HepG2 (cell line): Measurements from ENCODE around the gene PTHLH. TPM values are rescaled to one million over a fixed set of nuclear protein-coding genes. Genes with fewer than 3 reads are reported as not detected.

Experiments
- ATRX ChIP-seq: sonication (generic); formaldehyde crosslinking; IDR thresholded peaks from 2 replicates; pipeline ENCODE4 v1.4.0; 2020; ENCODE audit warnings: missing genetic modification reagents, borderline replicate concordance
- ELF1 ChIP-seq: sonication (generic); formaldehyde crosslinking; IDR thresholded peaks from 2 replicates; pipeline ENCODE4 v1.4.0; 2020; ENCODE audit warnings: missing genetic modification reagents
- HMGXB4 ChIP-seq, 2 experiments: sonication (generic) in 1 of 2; formaldehyde crosslinking in 1 of 2; IDR thresholded peaks; 2 replicates each; pipeline versions ENCODE4 v1.4.0 to v1.6.1; 2018 to 2020; ENCODE audit warnings: missing genetic modification reagents in 2 of 2, borderline replicate concordance in 1 of 2, low read depth in 1 of 2, mild to moderate bottlenecking in 1 of 2, missing biosample characterization in 1 of 2
- IRF9 ChIP-seq: sonication (generic); formaldehyde crosslinking; IDR thresholded peaks from 2 replicates; pipeline ENCODE4 v1.8.0; 2022; ENCODE audit warnings: missing genetic modification reagents, mild to moderate bottlenecking, borderline replicate concordance
- MIER3 ChIP-seq: IDR thresholded peaks from 2 replicates; pipeline ENCODE4 v1.6.1; 2016; ENCODE audit warnings: missing compliant biosample characterization, borderline replicate concordance
- RBM22 ChIP-seq: fragments of 200-400 bp; formaldehyde crosslinking; optimal IDR thresholded peaks from 2 replicates; pipeline ENCODE3; 2017; ENCODE audit warnings: mild to moderate bottlenecking, low read length, moderate library complexity
- REPIN1 ChIP-seq: sonication (generic); formaldehyde crosslinking; IDR thresholded peaks from 2 replicates; pipeline ENCODE4 v1.8.0; 2022; ENCODE audit warnings: missing genetic modification reagents, low read depth, mild to moderate bottlenecking, borderline replicate concordance
- WIZ ChIP-seq: sonication (generic); formaldehyde crosslinking; IDR thresholded peaks from 2 replicates; pipeline ENCODE4 v1.5.1; 2020; ENCODE audit warnings: mild to moderate bottlenecking, missing genetic modification reagents
- ZNF225 ChIP-seq: sonication (generic); formaldehyde crosslinking; IDR thresholded peaks from 2 replicates; pipeline ENCODE4 v1.4.0; 2020; ENCODE audit warnings: mild to moderate bottlenecking, missing genetic modification reagents
- ZNF251 ChIP-seq: sonication (generic); formaldehyde crosslinking; IDR thresholded peaks from 2 replicates; pipeline ENCODE4 v1.9.0; 2021; ENCODE audit warnings: mild to moderate bottlenecking, missing genetic modification reagents
- ZNF274 ChIP-seq: sonication (generic); formaldehyde crosslinking; IDR thresholded peaks from 2 replicates; pipeline ENCODE4 v1.5.1; 2020; ENCODE audit warnings: mild to moderate bottlenecking, missing genetic modification reagents
- ZNF468 ChIP-seq: sonication (generic); formaldehyde crosslinking; IDR thresholded peaks from 2 replicates; pipeline ENCODE4 v1.8.0; 2022; ENCODE audit warnings: mild to moderate bottlenecking, moderate library complexity, missing genetic modification reagents
- polyA plus RNA-seq, 8 experiments: library from polyadenylated mRNA; depleted of rRNA in 3 of 8; stranded (reverse) in 7 of 8; unstranded in 1 of 8; fragments of >200 nt; fragmentation: Illumina TruSeq in 4 of 8; extraction: Trizol in 4 of 8; gene quantifications; 2 replicates each; pipeline versions ENCODE4 v1.2.1 to v1.2.3, GENCODE V29; 2011 to 2016; ENCODE audit warnings: low read depth in 4 of 8, missing spikeins in 1 of 8, mixed read lengths in 1 of 8; ENCODE audit not compliant: insufficient read depth in 1 of 8
- total RNA-seq, 5 experiments: library from RNA; depleted of rRNA; stranded (reverse); fragments of >200 nt; fragmentation: Illumina TruSeq; extraction: Trizol; gene quantifications; 2 replicates each; pipeline ENCODE4 v1.2.3, GENCODE V29; 2016; ENCODE audit warnings: low read depth in 1 of 5
- TF ChIP-seq, protein P1 (sequence below), 2 experiments: sonication (generic) in 1 of 2; formaldehyde crosslinking in 1 of 2; IDR thresholded peaks; 2 replicates each; pipeline versions ENCODE4 v1.4.0 to v1.6.1; 2016 to 2020; ENCODE audit warnings: borderline replicate concordance in 1 of 2, low read depth in 1 of 2, mild to moderate bottlenecking in 1 of 2, missing genetic modification reagents in 1 of 2
- TF ChIP-seq, protein P2 (sequence below): sonication (generic); formaldehyde crosslinking; IDR thresholded peaks from 2 replicates; pipeline ENCODE4 v1.4.0; 2020; ENCODE audit warnings: missing genetic modification reagents
- TF ChIP-seq, protein P3 (sequence below): sonication (generic); formaldehyde crosslinking; IDR thresholded peaks from 2 replicates; pipeline ENCODE4; 2020; ENCODE audit warnings: missing genetic modification reagents, mild to moderate bottlenecking, borderline replicate concordance

PTHLH gene
- total and polyA plus RNA-seq, 2 of the 13 experiments (the other 11 are each of a cell fraction or from before 2014, with no cell fraction given): 0.22 TPM; not detected in 1

DNA sequence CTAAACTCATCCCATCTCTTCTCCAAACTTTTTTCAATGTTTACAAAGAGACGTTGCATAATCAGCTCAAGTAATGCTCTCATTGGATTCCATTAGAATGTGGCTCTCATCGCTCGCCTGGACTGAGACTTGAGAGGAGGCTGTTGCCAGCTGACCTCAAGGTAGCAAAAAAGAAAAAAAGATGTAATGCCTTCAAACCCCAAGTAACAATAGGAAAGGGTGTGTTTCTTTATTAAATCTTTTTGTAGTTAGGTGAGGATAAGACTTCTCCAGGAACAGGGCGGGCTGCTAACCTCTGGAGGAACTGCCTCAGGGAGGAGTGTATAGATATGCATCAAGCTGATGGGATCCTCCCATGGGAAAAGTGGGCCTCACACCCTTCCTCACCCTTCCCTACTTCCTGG is 956 bp upstream of the PTHLH start (continued):
- TF ChIP-seq HMGXB4 (CRISPR knock-in tag; IDR thresholded peaks at IDR 0.05; ENCODE audit: borderline replicate concordance in 1 of 2, low read depth in 1 of 2) (no peak), REPIN1 (CRISPR knock-in tag) (no peak), IRF9 (no peak), WIZ (CRISPR knock-in tag) (no peak), MIER3 (CRISPR knock-in tag) (no peak), ZNF468 (CRISPR knock-in tag) (no peak), ATRX (CRISPR knock-in tag) (no peak), RBM22 (no peak), ZNF225 (CRISPR knock-in tag) (no peak), ELF1 (no peak), ZNF274 (CRISPR knock-in tag) (no peak), ZNF251 (CRISPR knock-in tag) (no peak)
- TF ChIP-seq, protein P1, sequence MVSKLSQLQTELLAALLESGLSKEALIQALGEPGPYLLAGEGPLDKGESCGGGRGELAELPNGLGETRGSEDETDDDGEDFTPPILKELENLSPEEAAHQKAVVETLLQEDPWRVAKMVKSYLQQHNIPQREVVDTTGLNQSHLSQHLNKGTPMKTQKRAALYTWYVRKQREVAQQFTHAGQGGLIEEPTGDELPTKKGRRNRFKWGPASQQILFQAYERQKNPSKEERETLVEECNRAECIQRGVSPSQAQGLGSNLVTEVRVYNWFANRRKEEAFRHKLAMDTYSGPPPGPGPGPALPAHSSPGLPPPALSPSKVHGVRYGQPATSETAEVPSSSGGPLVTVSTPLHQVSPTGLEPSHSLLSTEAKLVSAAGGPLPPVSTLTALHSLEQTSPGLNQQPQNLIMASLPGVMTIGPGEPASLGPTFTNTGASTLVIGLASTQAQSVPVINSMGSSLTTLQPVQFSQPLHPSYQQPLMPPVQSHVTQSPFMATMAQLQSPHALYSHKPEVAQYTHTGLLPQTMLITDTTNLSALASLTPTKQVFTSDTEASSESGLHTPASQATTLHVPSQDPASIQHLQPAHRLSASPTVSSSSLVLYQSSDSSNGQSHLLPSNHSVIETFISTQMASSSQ (IDR thresholded peaks at IDR 0.05; ENCODE audit: low read depth): no peak
- TF ChIP-seq, protein P1 (CRISPR knock-in tag; IDR thresholded peaks at IDR 0.05; ENCODE audit: borderline replicate concordance): no peak
- TF ChIP-seq, protein P2, sequence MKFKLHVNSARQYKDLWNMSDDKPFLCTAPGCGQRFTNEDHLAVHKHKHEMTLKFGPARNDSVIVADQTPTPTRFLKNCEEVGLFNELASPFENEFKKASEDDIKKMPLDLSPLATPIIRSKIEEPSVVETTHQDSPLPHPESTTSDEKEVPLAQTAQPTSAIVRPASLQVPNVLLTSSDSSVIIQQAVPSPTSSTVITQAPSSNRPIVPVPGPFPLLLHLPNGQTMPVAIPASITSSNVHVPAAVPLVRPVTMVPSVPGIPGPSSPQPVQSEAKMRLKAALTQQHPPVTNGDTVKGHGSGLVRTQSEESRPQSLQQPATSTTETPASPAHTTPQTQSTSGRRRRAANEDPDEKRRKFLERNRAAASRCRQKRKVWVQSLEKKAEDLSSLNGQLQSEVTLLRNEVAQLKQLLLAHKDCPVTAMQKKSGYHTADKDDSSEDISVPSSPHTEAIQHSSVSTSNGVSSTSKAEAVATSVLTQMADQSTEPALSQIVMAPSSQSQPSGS (CRISPR knock-in tag): no peak
- TF ChIP-seq, protein P3, sequence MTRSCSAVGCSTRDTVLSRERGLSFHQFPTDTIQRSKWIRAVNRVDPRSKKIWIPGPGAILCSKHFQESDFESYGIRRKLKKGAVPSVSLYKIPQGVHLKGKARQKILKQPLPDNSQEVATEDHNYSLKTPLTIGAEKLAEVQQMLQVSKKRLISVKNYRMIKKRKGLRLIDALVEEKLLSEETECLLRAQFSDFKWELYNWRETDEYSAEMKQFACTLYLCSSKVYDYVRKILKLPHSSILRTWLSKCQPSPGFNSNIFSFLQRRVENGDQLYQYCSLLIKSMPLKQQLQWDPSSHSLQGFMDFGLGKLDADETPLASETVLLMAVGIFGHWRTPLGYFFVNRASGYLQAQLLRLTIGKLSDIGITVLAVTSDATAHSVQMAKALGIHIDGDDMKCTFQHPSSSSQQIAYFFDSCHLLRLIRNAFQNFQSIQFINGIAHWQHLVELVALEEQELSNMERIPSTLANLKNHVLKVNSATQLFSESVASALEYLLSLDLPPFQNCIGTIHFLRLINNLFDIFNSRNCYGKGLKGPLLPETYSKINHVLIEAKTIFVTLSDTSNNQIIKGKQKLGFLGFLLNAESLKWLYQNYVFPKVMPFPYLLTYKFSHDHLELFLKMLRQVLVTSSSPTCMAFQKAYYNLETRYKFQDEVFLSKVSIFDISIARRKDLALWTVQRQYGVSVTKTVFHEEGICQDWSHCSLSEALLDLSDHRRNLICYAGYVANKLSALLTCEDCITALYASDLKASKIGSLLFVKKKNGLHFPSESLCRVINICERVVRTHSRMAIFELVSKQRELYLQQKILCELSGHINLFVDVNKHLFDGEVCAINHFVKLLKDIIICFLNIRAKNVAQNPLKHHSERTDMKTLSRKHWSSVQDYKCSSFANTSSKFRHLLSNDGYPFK (CRISPR knock-in tag): no peak
